Lower lobe of right lung (tissue), 2 donors: ENCODE results near the gene SLC44A5. TPM values are rescaled to one million over a fixed set of nuclear protein-coding genes. Genes with fewer than 3 reads are reported as not detected.
"Not testable (repeated sequence)": the region's sequence is repeated elsewhere in the genome, so short reads cannot be mapped to it uniquely, and the experiment has no call there.

Experiments used
- ATAC-seq, 2 donors: fragments of 200-7000 bp; cut with Tn5 transposase; one replicate each; pipeline ENCODE4 v1.9.1; 2020 to 2022; ENCODE audit warnings: mild to moderate bottlenecking in 2 of 2, moderate library complexity in 2 of 2
- DNase-seq: peaks from one replicate; pipeline ENCODE4 v3.0.0-alpha.2; 2020
- H3K27ac ChIP-seq: fragments of 200-600 bp; one replicate; pipeline ENCODE4 v1.8.0; 2022
- H3K27me3 ChIP-seq: fragments of 200-600 bp; one replicate; pipeline ENCODE4 v1.8.0; 2022; ENCODE audit warnings: low read depth
- H3K36me3 ChIP-seq: fragments of 200-600 bp; one replicate; pipeline ENCODE4 v1.8.0; 2022; ENCODE audit warnings: mild to moderate bottlenecking
- H3K4me1 ChIP-seq: fragments of 200-600 bp; one replicate; pipeline ENCODE4 v1.8.0; 2022
- H3K4me3 ChIP-seq: fragments of 200-600 bp; one replicate; pipeline ENCODE4 v1.8.0; 2022; ENCODE audit warnings: mild to moderate bottlenecking
- H3K9me3 ChIP-seq: fragments of 200-600 bp; one replicate; pipeline ENCODE4 v1.8.0; 2022
- CTCF ChIP-seq: fragments of 200-600 bp; IDR thresholded peaks from one replicate; pipeline ENCODE4 v1.8.0; 2022; ENCODE audit warnings: antibody characterized with exemption, mild to moderate bottlenecking
- intact Hi-C: fragments of 100-400 bp; cut with DNase I; formaldehyde crosslinking; loops from one replicate; pipeline ENCODE4 v1.11.0; 2022
- total RNA-seq: library from RNA; stranded (reverse); fragmentation: NEBNext Ultra II Directional; extraction: Animal tissue kit (Norgen Biotek cat#: 25700); gene quantifications from one replicate; pipeline ENCODE4 v1.2.1, GENCODE V29; 2021
- donor health status: DM: no; HTN: yes; CAD: no; lungs with severe emphysema.

Gene SLC44A5
- total RNA-seq, 1 donor from 2014 or later, result 0.47 TPM

- H3K4me3 ChIP-seq, result no peak overlapping the region
- no peaks in the 10 kb centered on the region for H3K9me3 ChIP-seq
- no peaks in the 10 kb centered on the region for H3K27me3 ChIP-seq
- no peak for DNase-seq
- intact Hi-C loops, result no loop called here
- H3K4me1 ChIP-seq, result no peaks in the 10 kb centered on the region
- no peak overlapping the region for H3K27ac ChIP-seq
- ATAC-seq, result no peak
- TF ChIP-seq CTCF, result no peak
- no peaks in the 10 kb centered on the region for H3K36me3 ChIP-seq
These were observed 249.7 kb downstream of the SLC44A5 start for GRCh38 chr1:75361260-75361659.

DNA sequence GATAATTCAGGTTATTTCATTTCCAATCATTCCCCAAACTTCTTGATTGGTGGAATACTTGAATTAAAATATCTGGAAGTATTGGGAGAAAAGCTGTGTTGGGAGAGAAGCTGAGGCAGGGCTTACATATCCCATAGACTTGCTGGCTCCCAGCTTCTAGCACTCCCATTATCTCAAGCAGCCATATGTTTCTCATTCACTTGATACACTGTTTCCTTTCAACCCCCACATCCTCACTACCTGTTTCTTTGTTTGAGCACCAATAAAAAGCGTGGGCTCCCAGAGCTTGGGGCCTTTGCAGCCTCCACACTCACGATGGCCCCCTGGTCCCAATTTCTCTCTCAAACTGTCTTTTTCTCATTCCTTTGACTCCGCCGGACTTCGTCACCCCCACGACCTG, 256.6 kb downstream of the SLC44A5 start:
- ATAC-seq, H3K9me3 ChIP-seq, H3K27ac ChIP-seq, intact Hi-C loops, H3K36me3 ChIP-seq, H3K4me1 ChIP-seq, DNase-seq, H3K27me3 ChIP-seq, H3K4me3 ChIP-seq: not testable (repeated sequence)

- Histone ChIP-seq H3K9me3 (no peaks in the 10 kb centered on the region), H3K36me3 (no peaks in the 10 kb centered on the region), H3K4me3 (no peak overlapping the region), H3K4me1 (no peaks in the 10 kb centered on the region), H3K27me3 (no peaks in the 10 kb centered on the region), H3K27ac (no peak overlapping the region)
- intact Hi-C loops, result no loop called here
- DNase-seq, result no peak
- no peak for ATAC-seq
- no peak for TF ChIP-seq CTCF
These were observed 257.9 kb downstream of the SLC44A5 start for GRCh38 chr1:75353051-75353450.

DNA sequence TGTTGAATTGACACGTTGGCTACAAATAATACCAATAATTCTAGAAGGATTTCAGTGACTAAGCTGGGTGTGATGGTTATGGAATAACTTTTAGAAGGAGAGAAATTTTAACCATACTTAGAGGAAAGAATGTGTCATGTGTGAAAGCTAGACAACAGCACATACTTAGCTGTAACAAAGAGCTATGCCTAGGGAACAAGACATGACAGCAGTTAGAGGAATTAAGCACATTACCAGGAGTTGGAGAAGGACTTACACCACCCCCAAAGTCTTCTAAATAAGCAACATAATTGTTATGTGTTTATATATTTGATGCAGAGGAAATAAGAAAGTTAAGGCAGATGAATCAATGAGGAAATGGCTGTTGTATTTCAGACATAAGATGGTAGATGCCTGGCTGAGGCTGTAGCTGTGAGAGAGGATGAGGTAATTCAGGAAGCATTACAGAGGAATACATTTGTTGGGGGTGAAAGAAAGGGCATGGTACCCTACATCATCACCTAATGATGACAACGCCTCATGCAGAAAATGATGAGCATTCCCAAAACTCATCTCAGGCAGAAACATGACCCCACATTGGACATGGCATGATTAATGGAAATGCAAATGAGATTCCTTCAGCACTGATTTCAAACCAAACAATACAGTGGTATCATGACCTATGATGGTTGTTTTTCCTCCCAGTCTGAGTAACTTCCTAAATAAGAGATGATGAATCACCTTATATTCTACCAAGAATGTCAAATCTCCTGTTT, 265.2 kb downstream of the SLC44A5 start:
- no peak for DNase-seq
- H3K4me1 ChIP-seq, result no peaks in the 10 kb centered on the region
- no peaks in the 10 kb centered on the region for H3K27me3 ChIP-seq
- H3K9me3 ChIP-seq, result no peaks in the 10 kb centered on the region
- H3K4me3 ChIP-seq, result no peak overlapping the region
- no peak for ATAC-seq
- intact Hi-C loops, result no loop called here
- H3K36me3 ChIP-seq, result no peaks in the 10 kb centered on the region
- no peak overlapping the region for H3K27ac ChIP-seq
- TF ChIP-seq CTCF, result no peak

GRCh38 chr1:75342786-75343185, 268.1 kb downstream of the SLC44A5 start:
- no peak for TF ChIP-seq CTCF
- no peak for DNase-seq

GRCh38 chr1:75341537-75341936, 269.4 kb downstream of the SLC44A5 start:
- Histone ChIP-seq H3K4me1 (no peaks in the 10 kb centered on the region), H3K9me3 (no peaks in the 10 kb centered on the region), H3K27me3 (no peaks in the 10 kb centered on the region), H3K36me3 (no peaks in the 10 kb centered on the region), H3K4me3 (no peak overlapping the region), H3K27ac (no peak overlapping the region)
- ATAC-seq (peak; percentile 68 to 76), DNase-seq (no peak)
- intact Hi-C loops, result no loop called here
- no peak for TF ChIP-seq CTCF

More at GRCh38 chr1:75342786-75343185, 268.1 kb downstream of the SLC44A5 start:
- Histone ChIP-seq H3K27ac (no peak overlapping the region), H3K4me3 (no peak overlapping the region), H3K4me1 (no peaks in the 10 kb centered on the region), H3K9me3 (no peaks in the 10 kb centered on the region), H3K27me3 (no peaks in the 10 kb centered on the region), H3K36me3 (no peaks in the 10 kb centered on the region)
- intact Hi-C loops, result no loop called here
- no peak for ATAC-seq
